Keratinocyte (primary cell): ENCODE data around the gene RSL1D1. TPM values are rescaled to one million over a fixed set of nuclear protein-coding genes. Genes with fewer than 3 reads are reported as not detected.

ENCODE experiments used
- DNase-seq: peaks from one replicate; pipeline ENCODE4 v3.0.0-alpha.2; 2011; ENCODE audit warnings: low read depth, missing footprints, low spot score
- FAIRE-seq: peaks from 2 replicates; lab custom pipeline; 2011; peaks lifted over from hg19 to GRCh38; lab: Jason Lieb, UNC
- H2AFZ ChIP-seq: 2 replicates; pipeline ENCODE4 v1.6.0; 2012; ENCODE audit warnings: low read length, control low read depth, inconsistent platforms; ENCODE audit not compliant: control insufficient read depth
- H3K27ac ChIP-seq: 2 replicates; pipeline ENCODE4 v1.5.1; 2011; ENCODE audit warnings: low read length; ENCODE audit not compliant: control insufficient read depth, insufficient read depth
- H3K27me3 ChIP-seq: 3 replicates; pipeline ENCODE4 v1.6.0; 2011; ENCODE audit warnings: low read length; ENCODE audit not compliant: control insufficient read depth, insufficient read depth; ENCODE audit errors: extremely low read depth
- H3K36me3 ChIP-seq, 2 experiments: 2 replicates in 1 of 2; 3 replicates in 1 of 2; pipeline ENCODE4 v1.5.1; 2011; ENCODE audit warnings: low read length in 2 of 2, mild to moderate bottlenecking in 1 of 2; ENCODE audit not compliant: control insufficient read depth in 2 of 2, insufficient read depth in 2 of 2; ENCODE audit errors: extremely low read depth in 1 of 2
- H3K4me1 ChIP-seq: 3 replicates; pipeline ENCODE4 v1.5.1; 2011; ENCODE audit warnings: low read length; ENCODE audit not compliant: control insufficient read depth, insufficient read depth; ENCODE audit errors: extremely low read depth
- H3K4me2 ChIP-seq: 3 replicates; pipeline ENCODE4 v1.6.0; 2011; ENCODE audit warnings: low read depth, low read length; ENCODE audit not compliant: control insufficient read depth, insufficient read depth; ENCODE audit errors: extremely low read depth
- H3K4me3 ChIP-seq, 3 experiments: fragments of 200-600 bp in 1 of 3; sonication (generic) in 1 of 3; 2 replicates in 2 of 3; 3 replicates in 1 of 3; pipeline ENCODE4 v1.5.1; 2011 to 2016; ENCODE audit warnings: low read length in 3 of 3, mild to moderate bottlenecking in 3 of 3, control low read depth in 2 of 3, inconsistent platforms in 1 of 3, low read depth in 1 of 3, mixed read lengths in 1 of 3, mixed run types in 1 of 3, moderate library complexity in 1 of 3; ENCODE audit not compliant: control insufficient read depth in 2 of 3, insufficient read depth in 2 of 3; ENCODE audit errors: extremely low read depth in 1 of 3
- H3K79me2 ChIP-seq: 2 replicates; pipeline ENCODE4 v1.6.0; 2012; ENCODE audit warnings: low read length; ENCODE audit not compliant: control insufficient read depth, insufficient read depth
- H3K9ac ChIP-seq: 3 replicates; pipeline ENCODE4 v1.6.0; 2011; ENCODE audit warnings: low read length; ENCODE audit not compliant: control insufficient read depth, insufficient read depth; ENCODE audit errors: extremely low read depth
- H3K9me1 ChIP-seq: 3 replicates; pipeline ENCODE4 v1.6.0; 2011; ENCODE audit warnings: low read length; ENCODE audit not compliant: control insufficient read depth, insufficient read depth; ENCODE audit errors: extremely low read depth
- H3K9me3 ChIP-seq: 2 replicates; pipeline ENCODE4 v1.5.1; 2012; ENCODE audit warnings: low read depth, low read length; ENCODE audit not compliant: control insufficient read depth
- H4K20me1 ChIP-seq: 3 replicates; pipeline ENCODE4 v1.6.0; 2011; ENCODE audit warnings: low read length; ENCODE audit not compliant: control insufficient read depth, insufficient read depth; ENCODE audit errors: extremely low read depth
- EZH2 ChIP-seq: IDR thresholded peaks from one replicate; pipeline ENCODE4 v1.6.1; 2012; ENCODE audit warnings: inconsistent platforms, mild to moderate bottlenecking, low read length, moderate library complexity
- dilution Hi-C: fragments of 300-500 bp; cut with MboI; formaldehyde crosslinking; loops from one replicate; pipeline ENCODE4 v1.7.0; 2020; ENCODE audit warnings: low sequenced_read_pairs; ENCODE audit not compliant: extremely low pct_ligation_motif_present
- polyA plus RNA-seq, 5 experiments: library from polyadenylated mRNA; depleted of rRNA in 3 of 5; stranded (reverse) in 3 of 5; stranded (forward) in 1 of 5; unstranded in 1 of 5; fragments of >200 nt; gene quantifications; 1 replicate in 1 of 5; 2 replicates in 3 of 5; 3 replicates in 1 of 5; pipeline versions ENCODE4 v1.2.1 to v1.2.3, GENCODE V29; 2011 to 2012; ENCODE audit warnings: missing spikeins in 2 of 5, low read depth in 1 of 5, low replicate concordance in 1 of 5
- TF ChIP-seq, protein P1 (sequence below), 3 experiments: IDR thresholded peaks in 1 of 3; conservative IDR thresholded peaks in 1 of 3; optimal IDR thresholded peaks in 1 of 3; 2 replicates in 2 of 3; 3 replicates in 1 of 3; pipeline versions ENCODE3 to v1.5.1; 2011; ENCODE audit warnings: low read length in 3 of 3, mild to moderate bottlenecking in 3 of 3, moderate library complexity in 2 of 3, control low read depth in 1 of 3, inconsistent platforms in 1 of 3; ENCODE audit not compliant: insufficient read depth in 2 of 3; ENCODE audit errors: extremely low read depth in 1 of 3

The RSL1D1 gene
- polyA plus RNA-seq, 1 donor (not counting 4 experiments of a cell fraction or from before 2014, with no cell fraction given) = 185 TPM

DNA sequence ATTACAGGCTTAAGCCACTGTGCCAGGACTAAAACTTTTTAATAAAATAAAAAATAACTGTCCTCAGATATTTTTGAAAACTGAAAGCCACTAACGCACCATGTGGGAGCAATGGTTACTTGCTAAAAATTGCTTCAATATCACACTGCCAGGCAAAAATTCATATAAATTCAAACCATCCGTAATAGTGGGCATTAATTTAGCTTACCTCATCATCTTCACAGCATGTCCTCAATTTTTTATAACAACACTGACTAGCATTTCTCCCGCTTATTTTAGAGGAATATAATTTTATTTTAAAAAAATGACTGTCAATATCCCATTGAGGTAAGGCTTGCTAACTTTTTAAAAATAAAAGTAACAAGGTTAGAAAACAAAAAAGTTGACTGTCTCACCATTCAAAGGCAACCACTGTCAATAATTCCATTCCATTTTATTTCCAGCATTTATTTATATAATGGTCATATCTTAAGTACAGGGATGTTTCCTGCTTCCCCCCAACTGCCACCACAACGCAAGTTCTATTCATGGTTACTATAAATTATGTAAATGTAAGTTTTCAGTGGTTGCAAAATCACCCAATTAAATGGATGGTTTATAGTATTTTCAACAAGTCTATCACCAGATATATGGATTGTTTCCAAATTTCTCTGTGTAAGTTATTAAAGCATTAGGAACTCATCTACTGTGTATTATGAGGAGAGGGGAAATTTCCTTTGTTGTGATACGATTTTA is 39.1 kb upstream of the RSL1D1 start:
- Histone ChIP-seq H3K4me1 (no peaks in the 10 kb centered on the region), H3K9ac (no peak overlapping the region), H2AFZ (no peak overlapping the region), H3K9me3 (no peaks in the 10 kb centered on the region), H3K79me2 (peaks cover 18% of the 10 kb centered on the region), H3K27ac (no peak overlapping the region), H4K20me1 (no peaks in the 10 kb centered on the region), H3K4me3 (no peak overlapping the region), H3K9me1 (no peaks in the 10 kb centered on the region), H3K36me3 (peaks cover 21 to 26% of the 10 kb centered on the region in 2 experiments), H3K4me2 (no peak overlapping the region), H3K27me3 (no peaks in the 10 kb centered on the region)
- DNase-seq (no peak), FAIRE-seq (no peak)
- dilution Hi-C loops = no loop called here
- TF ChIP-seq EZH2 = no peak
- TF ChIP-seq, protein P1, sequence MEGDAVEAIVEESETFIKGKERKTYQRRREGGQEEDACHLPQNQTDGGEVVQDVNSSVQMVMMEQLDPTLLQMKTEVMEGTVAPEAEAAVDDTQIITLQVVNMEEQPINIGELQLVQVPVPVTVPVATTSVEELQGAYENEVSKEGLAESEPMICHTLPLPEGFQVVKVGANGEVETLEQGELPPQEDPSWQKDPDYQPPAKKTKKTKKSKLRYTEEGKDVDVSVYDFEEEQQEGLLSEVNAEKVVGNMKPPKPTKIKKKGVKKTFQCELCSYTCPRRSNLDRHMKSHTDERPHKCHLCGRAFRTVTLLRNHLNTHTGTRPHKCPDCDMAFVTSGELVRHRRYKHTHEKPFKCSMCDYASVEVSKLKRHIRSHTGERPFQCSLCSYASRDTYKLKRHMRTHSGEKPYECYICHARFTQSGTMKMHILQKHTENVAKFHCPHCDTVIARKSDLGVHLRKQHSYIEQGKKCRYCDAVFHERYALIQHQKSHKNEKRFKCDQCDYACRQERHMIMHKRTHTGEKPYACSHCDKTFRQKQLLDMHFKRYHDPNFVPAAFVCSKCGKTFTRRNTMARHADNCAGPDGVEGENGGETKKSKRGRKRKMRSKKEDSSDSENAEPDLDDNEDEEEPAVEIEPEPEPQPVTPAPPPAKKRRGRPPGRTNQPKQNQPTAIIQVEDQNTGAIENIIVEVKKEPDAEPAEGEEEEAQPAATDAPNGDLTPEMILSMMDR (optimal IDR thresholded peaks at IDR 0.05 in 1 of 3, IDR thresholded peaks at IDR 0.05 in 1 of 3, conservative IDR thresholded peaks at IDR 0.05 in 1 of 3; ENCODE audit: extremely low read depth in 1 of 3, insufficient read depth in 2 of 3, low read length in 3 of 3) = no peak

DNA sequence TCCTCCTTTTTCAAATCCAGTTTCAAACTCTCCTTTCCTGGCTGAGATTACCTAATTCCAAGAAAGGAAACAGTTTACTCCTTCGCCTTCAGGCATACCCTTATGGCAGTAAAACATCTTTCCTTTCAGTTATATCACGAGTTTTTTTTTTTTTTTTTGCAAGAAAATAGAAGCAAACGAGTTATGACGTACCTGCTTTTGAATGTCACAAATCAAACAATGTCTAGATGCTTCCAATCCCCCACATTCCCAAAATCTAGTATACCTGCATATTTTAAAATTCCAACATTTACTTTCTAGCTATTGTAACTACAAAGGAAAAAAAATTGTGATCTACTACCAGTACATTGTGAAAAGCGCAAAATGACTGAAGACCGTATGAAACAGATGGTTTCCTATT is 35.5 kb upstream of the RSL1D1 start:
- dilution Hi-C loops = no loop called here
- FAIRE-seq = no peak
- no peaks in the 10 kb centered on the region for H3K4me1 ChIP-seq
- DNase-seq = no peak
- no peak overlapping the region for H3K9ac ChIP-seq
- H3K36me3 ChIP-seq = peaks cover 9 to 23% of the 10 kb centered on the region in 2 experiments
- H4K20me1 ChIP-seq = no peaks in the 10 kb centered on the region
- H3K9me3 ChIP-seq = no peaks in the 10 kb centered on the region
- H3K4me3 ChIP-seq = no peak overlapping the region
- no peak overlapping the region for H3K27ac ChIP-seq
- no peaks in the 10 kb centered on the region for H3K27me3 ChIP-seq
- no peak overlapping the region for H2AFZ ChIP-seq
- H3K4me2 ChIP-seq = no peak overlapping the region
- TF ChIP-seq, protein P1 (optimal IDR thresholded peaks at IDR 0.05 in 1 of 3, IDR thresholded peaks at IDR 0.05 in 1 of 3, conservative IDR thresholded peaks at IDR 0.05 in 1 of 3; ENCODE audit: extremely low read depth in 1 of 3, insufficient read depth in 2 of 3, low read length in 3 of 3) = no peak
- no peak for TF ChIP-seq EZH2
- H3K79me2 ChIP-seq = peaks cover 2% of the 10 kb centered on the region
- H3K9me1 ChIP-seq = no peaks in the 10 kb centered on the region
